ENCODE results near the gene SLC46A2. TPM values are rescaled to one million over a fixed set of nuclear protein-coding genes. Genes with fewer than 3 reads are reported as not detected.

The SLC46A2 gene
- total RNA-seq, 1 donor from 2014 or later, result not detected

GRCh38 chr9:112836394-112836793 is 54.3 kb downstream of the SLC46A2 start:
- Mint-ChIP-seq H3K27me3 (ENCODE audit: unreplicated experiment) (peaks cover 5% of the 10 kb centered on the region), H3K27ac (ENCODE audit: unreplicated experiment) (no peak overlapping the region)

GRCh38 chr9:112833081-112833480 is 57.6 kb downstream of the SLC46A2 start:
- peaks cover 10% of the 10 kb centered on the region for H3K36me3 Mint-ChIP-seq (ENCODE audit: unreplicated experiment)
- peaks cover 8% of the 10 kb centered on the region for H3K4me1 Mint-ChIP-seq (ENCODE audit: low read depth, unreplicated experiment)
- H3K27ac Mint-ChIP-seq (ENCODE audit: unreplicated experiment), result no peak overlapping the region

More at GRCh38 chr9:112836394-112836793, 54.3 kb downstream of the SLC46A2 start:
- peaks cover 18% of the 10 kb centered on the region for H3K36me3 Mint-ChIP-seq (ENCODE audit: unreplicated experiment)
- H3K9me3 Mint-ChIP-seq (ENCODE audit: unreplicated experiment), result no peaks in the 10 kb centered on the region
- no peak for DNase-seq
- no peak for TF ChIP-seq CTCF (IDR thresholded peaks at IDR 0.05; ENCODE audit: partially characterized antibody, unreplicated experiment)
- H3K4me1 Mint-ChIP-seq (ENCODE audit: low read depth, unreplicated experiment), result peaks cover 9% of the 10 kb centered on the region
- no peak overlapping the region for H3K4me3 Mint-ChIP-seq (ENCODE audit: unreplicated experiment)

GRCh38 chr9:112831969-112832368 is 58.7 kb downstream of the SLC46A2 start:
- Mint-ChIP-seq H3K4me3 (ENCODE audit: unreplicated experiment) (no peak overlapping the region), H3K36me3 (ENCODE audit: unreplicated experiment) (peaks cover 7% of the 10 kb centered on the region), H3K27me3 (ENCODE audit: unreplicated experiment) (peaks cover 5% of the 10 kb centered on the region), H3K4me1 (ENCODE audit: low read depth, unreplicated experiment) (peaks cover 7% of the 10 kb centered on the region), H3K9me3 (ENCODE audit: unreplicated experiment) (no peaks in the 10 kb centered on the region), H3K27ac (ENCODE audit: unreplicated experiment) (no peak overlapping the region)
- no peak for DNase-seq
- TF ChIP-seq CTCF (IDR thresholded peaks at IDR 0.05; ENCODE audit: partially characterized antibody, unreplicated experiment), result no peak

More at GRCh38 chr9:112833081-112833480, 57.6 kb downstream of the SLC46A2 start:
- peaks cover 5% of the 10 kb centered on the region for H3K27me3 Mint-ChIP-seq (ENCODE audit: unreplicated experiment)
- TF ChIP-seq CTCF (IDR thresholded peaks at IDR 0.05; ENCODE audit: partially characterized antibody, unreplicated experiment), result no peak
- no peak overlapping the region for H3K4me3 Mint-ChIP-seq (ENCODE audit: unreplicated experiment)
- H3K9me3 Mint-ChIP-seq (ENCODE audit: unreplicated experiment), result no peaks in the 10 kb centered on the region
- DNase-seq, result no peak

DNA sequence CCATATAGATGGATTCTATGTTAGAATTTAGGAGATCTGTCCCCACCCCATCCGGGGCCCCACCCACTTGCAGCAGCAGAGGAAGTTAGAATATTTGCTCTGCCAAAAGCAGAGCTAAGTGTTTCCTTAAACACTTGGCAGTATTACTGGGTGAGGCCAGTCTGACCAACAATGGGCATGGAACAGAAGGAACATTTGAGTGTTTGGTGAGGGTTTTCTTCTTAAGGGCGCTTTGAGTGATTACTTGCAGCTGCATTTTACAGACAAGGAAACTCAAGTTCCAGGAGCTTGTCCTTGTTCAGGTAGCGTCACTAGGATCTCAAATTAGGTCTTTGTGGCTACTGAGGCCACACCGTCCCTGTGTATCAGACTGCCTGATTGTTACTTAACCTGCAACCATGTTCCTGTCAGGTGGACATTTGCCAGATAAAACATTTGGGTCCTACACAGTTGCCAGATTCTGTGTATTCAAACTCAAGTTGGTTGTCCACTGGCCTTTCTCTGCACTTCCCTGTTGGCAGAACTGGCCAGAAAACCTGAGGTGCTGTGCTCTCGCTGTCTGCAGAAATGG is 59.3 kb downstream of the SLC46A2 start:
- no peak overlapping the region for H3K4me3 Mint-ChIP-seq (ENCODE audit: unreplicated experiment)
- peaks cover 7% of the 10 kb centered on the region for H3K4me1 Mint-ChIP-seq (ENCODE audit: low read depth, unreplicated experiment)
- no peaks in the 10 kb centered on the region for H3K9me3 Mint-ChIP-seq (ENCODE audit: unreplicated experiment)
- TF ChIP-seq CTCF (IDR thresholded peaks at IDR 0.05; ENCODE audit: partially characterized antibody, unreplicated experiment), result no peak
- DNase-seq, result no peak
- H3K36me3 Mint-ChIP-seq (ENCODE audit: unreplicated experiment), result peaks cover 4% of the 10 kb centered on the region
- peaks cover 7% of the 10 kb centered on the region for H3K27me3 Mint-ChIP-seq (ENCODE audit: unreplicated experiment)
- H3K27ac Mint-ChIP-seq (ENCODE audit: unreplicated experiment), result no peak overlapping the region

Other genes with a start within 250 kb of the SLC46A2 start
- 17.6 TPM for gene INIP, start 172.8 kb downstream of the SLC46A2 start, total RNA-seq (ENCODE audit: unreplicated experiment)
- 41.7 TPM for gene SNX30, start 140.1 kb downstream of the SLC46A2 start, total RNA-seq (ENCODE audit: unreplicated experiment)
- gene ZNF883, start 121.3 kb upstream of the SLC46A2 start, total RNA-seq (ENCODE audit: unreplicated experiment), result 18.4 TPM
- gene ZFP37, start 165.8 kb upstream of the SLC46A2 start, total RNA-seq (ENCODE audit: unreplicated experiment), result 7.9 TPM

Measured in glutamatergic neuron (in vitro differentiated cells).